Measurements from ENCODE around the gene POLD2. TPM values are rescaled to one million over a fixed set of nuclear protein-coding genes. Genes with fewer than 3 reads are reported as not detected.

POLD2 gene
- total RNA-seq, 1 experiment from 2014 or later = 149 TPM

GRCh38 chr7:44081266-44081748, 42.0 kb downstream of the POLD2 start:
- Histone ChIP-seq H3K4me3 (no peak overlapping the region), H3K27ac (no peak overlapping the region)

GRCh38 chr7:44080686-44081265, 42.6 kb downstream of the POLD2 start:
- H3K27ac ChIP-seq = no peak overlapping the region
- no peaks in the 10 kb centered on the region for H3K27me3 ChIP-seq
- no peaks in the 10 kb centered on the region for H3K4me1 ChIP-seq
- no peak for DNase-seq
- no peaks in the 10 kb centered on the region for H3K9me3 ChIP-seq (replicated peaks)
- H3K36me3 ChIP-seq = no peaks in the 10 kb centered on the region
- H3K4me3 ChIP-seq = no peak overlapping the region

More at GRCh38 chr7:44081266-44081748, 42.0 kb downstream of the POLD2 start:
- Histone ChIP-seq H3K27me3 (no peaks in the 10 kb centered on the region), H3K36me3 (no peaks in the 10 kb centered on the region), H3K9me3 (replicated peaks) (no peaks in the 10 kb centered on the region), H3K4me1 (no peaks in the 10 kb centered on the region)
- DNase-seq = no peak

- Histone ChIP-seq H3K36me3 (no peaks in the 10 kb centered on the region), H3K27me3 (no peaks in the 10 kb centered on the region), H3K4me1 (no peaks in the 10 kb centered on the region), H3K4me3 (no peak overlapping the region), H3K27ac (no peak overlapping the region), H3K9me3 (replicated peaks) (no peaks in the 10 kb centered on the region)
- DNase-seq = no peak
Observed at GRCh38 chr7:44080118-44080517, 43.2 kb downstream of the POLD2 start.

GRCh38 chr7:44079331-44080021, 43.9 kb downstream of the POLD2 start:
- Histone ChIP-seq H3K9me3 (replicated peaks) (no peaks in the 10 kb centered on the region), H3K36me3 (no peaks in the 10 kb centered on the region), H3K27me3 (no peaks in the 10 kb centered on the region), H3K4me1 (no peaks in the 10 kb centered on the region), H3K4me3 (no peak overlapping the region), H3K27ac (no peak overlapping the region)
- no peak for DNase-seq

GRCh38 chr7:44078521-44078920, 44.8 kb downstream of the POLD2 start:
- Histone ChIP-seq H3K27me3 (no peaks in the 10 kb centered on the region), H3K9me3 (replicated peaks) (no peaks in the 10 kb centered on the region), H3K36me3 (no peaks in the 10 kb centered on the region), H3K4me1 (no peaks in the 10 kb centered on the region), H3K4me3 (no peak overlapping the region), H3K27ac (no peak overlapping the region)
- DNase-seq = no peak

- H3K36me3 ChIP-seq = no peaks in the 10 kb centered on the region
- no peaks in the 10 kb centered on the region for H3K27me3 ChIP-seq
- no peak for DNase-seq
Observed at GRCh38 chr7:44077681-44078091, 45.7 kb downstream of the POLD2 start.

GRCh38 chr7:44077061-44077460, 46.3 kb downstream of the POLD2 start:
- Histone ChIP-seq H3K27me3 (no peaks in the 10 kb centered on the region), H3K9me3 (replicated peaks) (no peaks in the 10 kb centered on the region), H3K4me3 (no peak overlapping the region), H3K27ac (no peak overlapping the region), H3K36me3 (no peaks in the 10 kb centered on the region), H3K4me1 (peaks cover 8% of the 10 kb centered on the region)
- no peak for DNase-seq

More at GRCh38 chr7:44077681-44078091, 45.7 kb downstream of the POLD2 start:
- Histone ChIP-seq H3K27ac (no peak overlapping the region), H3K9me3 (replicated peaks) (no peaks in the 10 kb centered on the region), H3K4me1 (peaks cover 2% of the 10 kb centered on the region; the same call in 1 of the 2 replicates), H3K4me3 (no peak overlapping the region)

GRCh38 chr7:44076101-44076895, 47.0 kb downstream of the POLD2 start:
- Histone ChIP-seq H3K27ac (no peak overlapping the region), H3K4me1 (peaks cover 9% of the 10 kb centered on the region), H3K4me3 (no peak overlapping the region), H3K27me3 (no peaks in the 10 kb centered on the region), H3K36me3 (no peaks in the 10 kb centered on the region), H3K9me3 (replicated peaks) (no peaks in the 10 kb centered on the region)
- no peak for DNase-seq

GRCh38 chr7:44075296-44076075, 47.9 kb downstream of the POLD2 start:
- Histone ChIP-seq H3K27ac (no peak overlapping the region), H3K9me3 (replicated peaks) (no peaks in the 10 kb centered on the region), H3K27me3 (no peaks in the 10 kb centered on the region), H3K4me1 (peaks cover 15% of the 10 kb centered on the region), H3K4me3 (no peak overlapping the region), H3K36me3 (no peaks in the 10 kb centered on the region)
- DNase-seq = no peak

GRCh38 chr7:44074349-44074695, 49.0 kb downstream of the POLD2 start:
- no peaks in the 10 kb centered on the region for H3K36me3 ChIP-seq
- no peak overlapping the region for H3K4me3 ChIP-seq
- peaks cover 15% of the 10 kb centered on the region for H3K4me1 ChIP-seq
- DNase-seq = no peak
- H3K27ac ChIP-seq = no peak overlapping the region
- no peaks in the 10 kb centered on the region for H3K27me3 ChIP-seq
- H3K9me3 ChIP-seq (replicated peaks) = no peaks in the 10 kb centered on the region

- no peaks in the 10 kb centered on the region for H3K27me3 ChIP-seq
- H3K27ac ChIP-seq = no peak overlapping the region
- DNase-seq = no peak
- no peak overlapping the region for H3K4me3 ChIP-seq
- H3K9me3 ChIP-seq (replicated peaks) = no peaks in the 10 kb centered on the region
- peaks cover 15% of the 10 kb centered on the region for H3K4me1 ChIP-seq
- no peaks in the 10 kb centered on the region for H3K36me3 ChIP-seq
Observed at GRCh38 chr7:44073664-44074348, 49.5 kb downstream of the POLD2 start.

- no peak overlapping the region for H3K27ac ChIP-seq
- no peak overlapping the region for H3K4me3 ChIP-seq
- peak; percentile 93 to 96 for DNase-seq
- peaks cover 15% of the 10 kb centered on the region for H3K4me1 ChIP-seq
- H3K36me3 ChIP-seq = no peaks in the 10 kb centered on the region
- H3K27me3 ChIP-seq = no peaks in the 10 kb centered on the region
- no peaks in the 10 kb centered on the region for H3K9me3 ChIP-seq (replicated peaks)
Observed at GRCh38 chr7:44072364-44073231, 50.8 kb downstream of the POLD2 start.

- no peaks in the 10 kb centered on the region for H3K9me3 ChIP-seq (replicated peaks)
- no peaks in the 10 kb centered on the region for H3K27me3 ChIP-seq
- DNase-seq = no peak
- H3K4me3 ChIP-seq = no peak overlapping the region
- peaks cover 15% of the 10 kb centered on the region for H3K4me1 ChIP-seq
- no peak overlapping the region for H3K27ac ChIP-seq
- H3K36me3 ChIP-seq = no peaks in the 10 kb centered on the region
Observed at GRCh38 chr7:44071726-44072363, 51.5 kb downstream of the POLD2 start.
